ENCODE measurements around the gene MLLT10. TPM values are rescaled to one million over a fixed set of nuclear protein-coding genes. Genes with fewer than 3 reads are reported as not detected.

Gene MLLT10
- total RNA-seq, 4 donors from 2014 or later = 40.1 to 57.8 (median 47.5) TPM

- no peak for TF ChIP-seq CTCF (IDR thresholded peaks at IDR 0.05; ENCODE audit: low read depth)
Observed at GRCh38 chr10:21528236-21529031, 5.6 kb upstream of the MLLT10 start.

GRCh38 chr10:21529032-21529910 lies 4.8 kb upstream of the MLLT10 start:
- TF ChIP-seq CTCF (IDR thresholded peaks at IDR 0.05; ENCODE audit: low read depth) = no peak

GRCh38 chr10:21530168-21530567 lies 3.9 kb upstream of the MLLT10 start:
- TF ChIP-seq CTCF (IDR thresholded peaks at IDR 0.05; ENCODE audit: low read depth) = no peak

- no peak for TF ChIP-seq CTCF (IDR thresholded peaks at IDR 0.05; ENCODE audit: low read depth)
Observed at GRCh38 chr10:21530641-21531040, 3.4 kb upstream of the MLLT10 start.

- TF ChIP-seq CTCF (IDR thresholded peaks at IDR 0.05; ENCODE audit: low read depth) = no peak
Observed at GRCh38 chr10:21531164-21531563, 2.9 kb upstream of the MLLT10 start.

- TF ChIP-seq CTCF (IDR thresholded peaks at IDR 0.05; ENCODE audit: low read depth) = no peak
Observed at GRCh38 chr10:21532694-21533466, 1.2 kb upstream of the MLLT10 start.

- no peak for TF ChIP-seq CTCF (IDR thresholded peaks at IDR 0.05; ENCODE audit: low read depth)
Observed at GRCh38 chr10:21534280-21534586, 201 bp downstream of the MLLT10 start.

Measured in subcutaneous adipose tissue (tissue), 4 donors.